Measurements from ENCODE around the gene NOC2L. TPM values are rescaled to one million over a fixed set of nuclear protein-coding genes. Genes with fewer than 3 reads are reported as not detected.
"Not testable (repeated sequence)": the region's sequence is repeated elsewhere in the genome, so short reads cannot be mapped to it uniquely, and the experiment has no call there.

Gene NOC2L
- total RNA-seq, 4 donors from 2014 or later = 35.3 to 54.1 (median 47.5) TPM

- no peak for TF ChIP-seq POLR2A (IDR thresholded peaks at IDR 0.05; ENCODE audit: low read depth)
- no peak for TF ChIP-seq EP300 (IDR thresholded peaks at IDR 0.05)
- no peak for TF ChIP-seq POLR2AphosphoS5 (IDR thresholded peaks at IDR 0.05)
- TF ChIP-seq CTCF (IDR thresholded peaks at IDR 0.05) = no peak
- intact Hi-C loops (cut with DNase I) = no loop called here
- WGBS = 80% methylated on average over 9 of the region's 15 CpGs
These were observed 34.4 kb upstream of the NOC2L start for GRCh38 chr1:993379-993995.

GRCh38 chr1:992362-992761, 33.3 kb upstream of the NOC2L start:
- WGBS = 94% methylated on average over 7 of the region's 7 CpGs
- Histone ChIP-seq H3K4me1 (peaks cover 0 to 3% (median 0%) of the 10 kb centered on the region in 4 donors), H3K9me3 (peaks cover 0 to 15% (median 11%) of the 10 kb centered on the region in 4 donors), H3K4me3 (no peak overlapping the region), H3K36me3 (no peaks in the 10 kb centered on the region), H3K27ac (replicated peaks in 1 of 4) (no peak overlapping the region), H3K27me3 (peaks cover 0 to 3% (median 0%) of the 10 kb centered on the region in 4 donors)
- intact Hi-C loops (cut with DNase I) = no loop called here
- TF ChIP-seq EP300 (IDR thresholded peaks at IDR 0.05) = no peak
- TF ChIP-seq CTCF (IDR thresholded peaks at IDR 0.05) = no peak
- no peak for TF ChIP-seq POLR2AphosphoS5 (IDR thresholded peaks at IDR 0.05)
- no peak for TF ChIP-seq POLR2A (IDR thresholded peaks at IDR 0.05; ENCODE audit: low read depth)
- DNase-seq (ENCODE audit: extremely low spot score) = no peak

More at GRCh38 chr1:993379-993995, 34.4 kb upstream of the NOC2L start:
- Histone ChIP-seq H3K4me3 (no peak overlapping the region), H3K4me1 (peaks cover 7 to 15% (median 9%) of the 10 kb centered on the region in 4 donors), H3K9me3 (peaks cover 0 to 15% (median 11%) of the 10 kb centered on the region in 4 donors), H3K27me3 (peaks cover 0 to 14% (median 0%) of the 10 kb centered on the region in 4 donors), H3K27ac (replicated peaks in 1 of 4) (no peak overlapping the region), H3K36me3 (peaks cover 0 to 4% (median 0%) of the 10 kb centered on the region in 4 donors)
- DNase-seq (ENCODE audit: extremely low spot score) = no peak

- Histone ChIP-seq H3K4me1 (no peaks in the 10 kb centered on the region), H3K4me3 (no peak overlapping the region), H3K9me3 (peaks cover 0 to 15% (median 11%) of the 10 kb centered on the region in 4 donors), H3K27ac (replicated peaks in 1 of 4) (no peak overlapping the region), H3K36me3 (no peaks in the 10 kb centered on the region), H3K27me3 (no peaks in the 10 kb centered on the region)
- no peak for TF ChIP-seq POLR2AphosphoS5 (IDR thresholded peaks at IDR 0.05)
- no peak for TF ChIP-seq EP300 (IDR thresholded peaks at IDR 0.05)
- no peak for TF ChIP-seq POLR2A (IDR thresholded peaks at IDR 0.05; ENCODE audit: low read depth)
- TF ChIP-seq CTCF (IDR thresholded peaks at IDR 0.05) = no peak
- intact Hi-C loops (cut with DNase I) = no loop called here
- WGBS = 96% methylated on average over 10 of the region's 10 CpGs
- DNase-seq (ENCODE audit: extremely low spot score) = no peak
These were observed 32.8 kb upstream of the NOC2L start for GRCh38 chr1:991895-992294.

- peaks cover 0 to 15% (median 11%) of the 10 kb centered on the region in 4 donors for H3K9me3 ChIP-seq
- H3K4me1 ChIP-seq; H3K4me3 ChIP-seq; H3K27ac ChIP-seq (replicated peaks in 1 of 4); DNase-seq (ENCODE audit: extremely low spot score); H3K27me3 ChIP-seq; H3K36me3 ChIP-seq; intact Hi-C loops (cut with DNase I): not testable (repeated sequence)
- 97% methylated on average over 6 of the region's 6 CpGs for WGBS
These were observed 32.2 kb upstream of the NOC2L start for GRCh38 chr1:991275-991674.

GRCh38 chr1:988061-988460, 29.0 kb upstream of the NOC2L start:
- H3K36me3 ChIP-seq; DNase-seq (ENCODE audit: extremely low spot score); intact Hi-C loops (cut with DNase I); H3K27ac ChIP-seq (replicated peaks in 1 of 4); H3K4me1 ChIP-seq; H3K4me3 ChIP-seq: not testable (repeated sequence)
- WGBS = 88% methylated on average over 5 of the region's 5 CpGs
- H3K27me3 ChIP-seq = peaks cover 0 to 25% (median 0%) of the 10 kb centered on the region in 4 donors
- H3K9me3 ChIP-seq = peaks cover 0 to 15% (median 11%) of the 10 kb centered on the region in 4 donors

DNA sequence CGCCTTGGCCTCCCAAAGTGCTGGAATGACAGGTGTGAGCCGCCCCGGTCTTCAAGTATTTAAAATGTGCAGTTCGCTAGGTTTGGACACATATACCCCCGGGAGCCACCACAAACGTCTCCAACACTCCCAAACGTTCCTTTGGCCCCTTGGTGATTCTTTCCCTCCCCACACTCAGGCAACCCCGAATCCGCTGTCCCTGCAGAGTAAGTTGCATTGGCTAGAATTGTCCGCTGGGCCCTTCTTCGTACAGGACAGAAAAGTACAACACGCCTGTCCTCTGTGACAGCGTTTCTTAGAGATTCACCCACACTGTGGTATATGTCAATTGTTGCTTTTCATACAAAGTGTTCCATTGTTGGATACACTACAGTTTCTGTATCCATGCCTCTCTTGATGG, 26.1 kb upstream of the NOC2L start:
- H3K36me3 ChIP-seq = no peaks in the 10 kb centered on the region
- intact Hi-C loops (cut with DNase I) = loop anchor here (2.0 kb wide), 1 partner anchor 78 kb away; no protein-coding TSS in a partner anchor
- TF ChIP-seq EP300 (IDR thresholded peaks at IDR 0.05) (no peak), POLR2AphosphoS5 (IDR thresholded peaks at IDR 0.05) (no peak)
- H3K9me3 ChIP-seq = no peaks in the 10 kb centered on the region
- H3K27me3 ChIP-seq = peaks cover 0 to 49% (median 3%) of the 10 kb centered on the region in 4 donors
- no peak overlapping the region for H3K4me3 ChIP-seq
- no peak for DNase-seq (ENCODE audit: extremely low spot score)
- 76% methylated on average over 12 of the region's 13 CpGs for whole genome bisulfite sequencing
- H3K27ac ChIP-seq (replicated peaks in 1 of 4) = no peak overlapping the region
- H3K4me1 ChIP-seq = peaks cover 4 to 8% (median 7%) of the 10 kb centered on the region in 4 donors

All from esophagus muscularis mucosa (tissue), 4 donors.